ENCODE results near the gene CLDN17.

Gene CLDN17, protein sequence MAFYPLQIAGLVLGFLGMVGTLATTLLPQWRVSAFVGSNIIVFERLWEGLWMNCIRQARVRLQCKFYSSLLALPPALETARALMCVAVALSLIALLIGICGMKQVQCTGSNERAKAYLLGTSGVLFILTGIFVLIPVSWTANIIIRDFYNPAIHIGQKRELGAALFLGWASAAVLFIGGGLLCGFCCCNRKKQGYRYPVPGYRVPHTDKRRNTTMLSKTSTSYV

DNA sequence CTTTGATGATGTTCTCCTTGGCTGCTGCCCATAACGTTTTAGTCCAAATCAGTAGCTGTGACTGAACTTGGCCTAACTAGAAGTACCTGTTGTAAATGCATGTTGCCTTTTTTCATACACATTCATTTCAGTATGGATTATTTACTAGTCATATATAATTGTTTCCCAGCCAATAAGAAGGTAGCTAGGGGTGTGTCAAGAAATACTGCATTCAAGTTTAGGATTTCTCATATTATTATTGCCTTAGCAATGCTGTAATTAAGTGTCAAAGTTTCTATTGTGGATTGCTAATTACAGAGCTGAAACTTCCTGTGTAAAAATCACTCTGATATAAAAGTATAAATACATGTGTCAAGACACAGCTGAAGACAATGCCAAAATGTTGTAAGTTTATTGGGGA is at the start of gene CLDN17:
CLDN17 (minus strand) TSS at position 101 of the 400 bp plus-strand sequence. CDS start 188 bp downstream, outside the sequence.
- no peak for DNase-seq

DNA sequence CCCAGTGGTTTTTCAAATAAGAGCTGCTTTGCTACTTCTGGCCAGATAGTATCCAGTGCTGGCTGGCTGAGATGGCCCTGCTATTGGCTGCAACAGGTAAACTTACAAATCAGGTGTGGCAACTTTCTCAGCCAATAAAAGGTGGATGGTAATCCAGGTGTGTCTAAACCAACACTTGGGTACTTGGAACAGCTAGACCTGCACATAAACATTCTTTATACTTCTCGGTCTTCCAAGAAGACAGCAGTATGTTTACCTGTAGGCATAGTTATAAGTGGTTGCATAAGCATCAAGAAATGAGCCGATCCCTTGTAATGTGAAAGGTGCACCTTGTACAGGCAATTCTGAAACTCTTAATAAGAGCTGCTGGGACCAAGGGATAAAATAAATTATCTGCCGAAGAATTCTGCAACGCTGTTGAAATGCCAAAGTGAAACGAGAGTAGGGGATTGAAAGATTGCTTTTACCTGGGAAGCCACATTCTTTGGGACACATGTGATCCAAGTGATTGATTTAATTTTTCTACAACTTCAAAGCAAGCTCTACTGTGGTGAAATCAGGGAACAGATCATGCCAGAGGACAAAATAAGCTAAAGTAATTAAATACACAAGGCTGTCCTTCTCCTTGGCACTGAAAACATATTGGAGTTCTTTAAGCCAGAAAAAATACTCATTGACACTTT is 49.6 kb upstream of the CLDN17 start, which contains the start of gene CLDN8:
CLDN8 (minus strand) TSS at position 57 of the 683 bp plus-strand sequence. CDS start 172 bp downstream, outside the sequence.
- DNase-seq = no peak

DNA sequence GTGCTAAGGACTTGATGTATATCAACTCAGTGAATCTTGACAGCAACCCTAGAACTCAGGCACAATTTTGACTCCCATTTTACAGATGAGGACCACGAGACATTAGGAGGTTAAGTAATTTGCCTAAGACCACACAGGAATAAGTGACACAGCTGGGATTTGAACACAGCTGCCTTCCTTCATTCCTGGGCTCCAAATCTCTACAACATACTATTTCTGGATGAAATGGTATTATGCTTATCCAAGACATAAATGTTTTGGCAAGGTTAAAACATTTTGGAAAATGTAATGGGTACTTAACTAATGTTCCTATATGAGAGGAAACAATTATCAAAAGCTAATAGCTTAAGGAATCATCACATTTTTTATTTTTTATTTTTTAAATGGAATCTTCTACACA is 44.5 kb upstream of the CLDN17 start:
- no peak for DNase-seq

DNA sequence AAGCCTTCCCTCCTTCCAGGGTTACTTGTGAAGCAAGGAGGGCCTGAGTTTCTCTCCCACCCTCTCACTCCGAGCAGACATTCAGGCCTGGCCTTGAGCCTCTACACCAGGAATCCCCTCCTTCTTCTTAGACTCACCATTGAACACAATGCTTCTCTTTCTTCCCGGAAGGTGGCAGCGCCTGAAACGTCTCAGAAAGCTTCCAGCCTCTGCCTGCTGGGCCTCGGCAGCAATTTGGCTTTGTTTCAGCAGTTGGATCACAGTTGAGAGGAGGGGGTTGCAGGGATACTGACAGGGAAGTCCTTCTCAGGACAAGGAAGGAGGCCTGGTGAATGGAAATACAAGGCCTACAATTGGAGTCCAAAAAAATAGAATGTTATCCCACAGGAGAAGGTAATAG is 43.0 kb upstream of the CLDN17 start:
- DNase-seq = no peak

DNA sequence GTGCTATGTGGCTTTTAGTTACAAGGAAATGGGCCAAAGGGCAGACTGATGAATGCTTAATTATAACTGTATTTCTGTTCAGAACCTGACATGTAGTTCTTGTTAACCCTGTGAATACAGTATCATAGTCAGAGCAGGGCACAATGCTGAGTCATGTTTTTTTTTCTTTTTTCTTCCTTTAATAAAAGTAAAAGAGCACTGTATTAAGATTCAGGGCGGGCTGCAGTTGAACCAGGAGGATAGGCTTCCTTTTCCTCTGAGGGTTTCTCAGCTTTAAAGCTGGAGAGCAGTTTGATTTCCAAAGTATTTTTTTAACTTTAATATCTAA is 40.6 kb upstream of the CLDN17 start:
- DNase-seq = no peak

DNA sequence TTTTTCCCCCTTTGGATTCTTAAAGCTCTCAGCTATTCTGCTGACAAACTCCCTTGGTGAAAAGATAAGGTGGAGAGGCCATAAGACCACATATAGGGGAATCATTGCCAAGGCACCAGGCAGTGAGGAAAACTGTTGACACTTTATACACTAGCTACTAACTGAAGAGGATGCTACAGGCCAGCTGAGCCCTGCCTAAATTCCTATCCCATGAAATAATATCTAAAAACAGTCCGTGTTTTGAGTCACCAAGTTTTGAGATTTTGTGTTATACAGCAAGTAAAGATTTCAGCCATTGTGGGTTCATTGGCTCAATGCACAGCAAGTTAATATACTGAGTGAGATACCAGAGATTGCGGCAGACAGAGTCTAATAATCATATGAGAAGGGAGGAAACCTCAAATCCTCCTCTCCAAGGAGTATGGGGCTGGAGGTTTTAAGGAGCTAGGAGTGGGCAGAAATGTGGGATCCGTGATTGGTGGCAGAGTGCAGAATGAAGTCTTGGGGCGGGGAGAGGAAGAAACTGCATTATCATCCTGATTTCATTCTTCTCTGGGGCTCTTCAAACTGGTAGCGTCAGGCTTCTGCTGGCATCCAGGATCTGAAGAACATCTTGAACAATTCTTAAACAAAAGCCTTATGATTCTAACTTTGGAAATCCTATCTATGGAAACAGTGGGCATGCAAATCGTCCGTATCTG is 40.1 kb upstream of the CLDN17 start:
- DNase-seq = no peak

DNA sequence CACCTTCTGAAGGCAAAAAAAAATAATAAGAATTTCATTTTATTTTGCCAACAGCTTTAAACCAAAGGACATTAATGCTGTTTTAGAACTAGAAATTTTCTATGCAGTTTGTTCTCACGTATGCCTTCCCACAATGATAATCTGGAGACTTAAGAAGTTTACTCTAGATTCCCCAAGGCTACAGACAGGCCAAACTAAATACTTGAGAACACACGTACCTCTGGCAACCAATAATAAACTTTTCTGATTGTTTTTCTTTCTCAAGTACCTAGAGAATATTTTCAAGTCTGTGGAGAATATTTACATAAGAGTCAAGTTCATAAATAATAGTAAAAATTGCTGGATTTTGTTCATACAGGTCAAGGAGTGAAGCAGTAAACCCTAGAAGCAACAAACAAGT is 33.4 kb upstream of the CLDN17 start:
- DNase-seq = no peak

DNA sequence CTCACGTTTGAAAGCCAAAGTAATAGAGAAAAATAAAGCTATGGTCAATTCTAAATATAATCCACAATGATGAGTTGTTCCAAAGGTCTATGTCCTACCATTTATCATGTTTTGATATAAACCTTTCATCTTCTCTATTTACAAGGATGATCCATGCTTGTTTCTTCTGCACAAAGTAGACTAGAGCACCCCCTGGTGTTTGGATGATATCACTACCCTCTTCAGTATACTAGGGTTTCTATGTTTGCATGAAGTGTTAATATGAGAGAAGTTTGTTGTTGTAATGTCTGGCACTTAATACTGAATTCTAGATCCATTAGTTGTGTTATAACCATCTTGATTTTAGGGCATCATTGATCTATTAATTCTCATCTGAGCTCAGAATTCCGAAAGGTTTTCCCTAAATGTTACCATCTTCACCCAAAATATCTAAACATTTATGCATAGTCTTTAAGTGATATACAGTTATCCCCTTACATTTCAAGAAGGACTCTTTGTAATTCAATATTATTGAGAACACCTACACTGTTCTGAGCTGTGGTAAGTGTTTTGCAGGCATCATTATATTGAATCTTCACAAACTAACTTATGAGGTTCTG is 28.2 kb upstream of the CLDN17 start:
- peak; percentile 4 to 9 for DNase-seq

DNA sequence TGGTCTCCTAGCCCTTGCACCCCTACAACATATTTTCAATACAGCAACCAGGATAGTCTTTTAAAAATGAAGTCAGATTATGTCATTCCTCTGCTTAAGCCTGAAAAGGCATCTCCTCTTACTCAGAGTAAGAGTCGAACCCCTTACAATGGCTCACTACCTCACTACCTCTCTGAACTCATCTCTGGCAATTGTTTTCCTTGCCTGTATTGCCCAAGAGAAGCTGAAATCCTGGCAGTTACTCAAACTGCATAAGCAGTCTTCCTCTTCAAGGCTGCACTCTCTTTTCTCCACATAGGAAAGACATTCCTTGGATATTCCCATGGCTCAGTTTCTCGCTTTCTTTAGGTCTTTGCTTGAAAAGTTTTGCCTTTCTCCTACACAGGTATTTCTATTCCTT is 26.6 kb upstream of the CLDN17 start:
- DNase-seq = no peak

DNA sequence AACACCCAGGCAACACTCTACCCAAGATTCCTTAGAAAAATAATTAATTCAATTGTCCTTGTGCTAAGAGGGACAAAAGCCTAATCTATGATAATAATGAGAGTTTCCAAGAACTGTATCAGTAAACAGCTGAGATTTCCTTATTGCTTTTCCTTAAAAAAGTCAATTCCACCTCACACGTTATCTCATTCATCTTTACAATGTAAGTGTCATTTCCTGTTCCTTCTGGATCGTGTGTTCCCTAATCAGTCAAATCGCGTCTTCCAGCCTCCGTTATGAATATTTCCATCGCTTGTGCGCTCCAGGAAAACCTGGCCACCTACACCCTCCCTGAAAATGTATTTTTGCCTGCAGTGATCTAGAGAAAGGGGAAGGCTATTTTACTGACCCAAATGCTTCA is 23.9 kb upstream of the CLDN17 start:
- DNase-seq = no peak

DNA sequence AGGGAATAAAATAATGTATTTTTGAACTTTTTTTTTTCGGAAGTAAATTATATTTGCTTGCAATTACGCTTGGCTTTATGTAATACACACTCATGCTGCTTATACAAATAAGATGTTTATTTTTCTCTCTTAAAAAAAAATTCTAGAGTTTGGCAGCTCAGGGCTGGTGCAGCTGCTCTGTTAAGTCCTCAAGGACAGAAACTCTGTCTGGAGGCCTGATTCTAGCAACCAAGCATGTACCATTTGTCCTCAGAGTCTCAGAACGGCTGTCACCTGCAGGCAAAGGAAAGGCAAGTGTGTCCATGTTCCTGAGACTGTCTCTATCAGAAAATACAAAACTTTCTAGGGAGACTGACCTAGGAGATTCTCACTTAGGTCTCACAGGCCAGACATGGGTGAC is 23.2 kb upstream of the CLDN17 start:
- peak; percentile 3 to 36 for DNase-seq

DNA sequence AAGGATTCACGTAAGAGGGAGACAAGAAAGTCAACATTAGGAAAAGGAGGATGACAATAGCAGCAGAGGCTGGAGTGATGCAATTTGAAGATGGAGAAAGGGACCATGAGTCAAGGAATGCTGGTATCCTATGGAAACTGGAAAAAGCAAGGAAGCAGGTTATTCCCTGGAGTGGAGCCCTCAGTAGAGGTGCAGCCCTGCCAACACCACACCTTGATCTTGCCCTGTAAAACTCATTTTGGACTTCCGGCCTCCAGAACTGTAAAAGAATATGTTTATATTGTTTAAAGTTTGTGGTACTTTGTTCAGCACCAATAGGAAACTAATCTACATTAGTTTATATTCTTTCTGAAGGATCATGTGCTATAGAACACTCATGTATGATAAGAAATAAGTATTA is 19.6 kb upstream of the CLDN17 start:
- DNase-seq = no peak

DNA sequence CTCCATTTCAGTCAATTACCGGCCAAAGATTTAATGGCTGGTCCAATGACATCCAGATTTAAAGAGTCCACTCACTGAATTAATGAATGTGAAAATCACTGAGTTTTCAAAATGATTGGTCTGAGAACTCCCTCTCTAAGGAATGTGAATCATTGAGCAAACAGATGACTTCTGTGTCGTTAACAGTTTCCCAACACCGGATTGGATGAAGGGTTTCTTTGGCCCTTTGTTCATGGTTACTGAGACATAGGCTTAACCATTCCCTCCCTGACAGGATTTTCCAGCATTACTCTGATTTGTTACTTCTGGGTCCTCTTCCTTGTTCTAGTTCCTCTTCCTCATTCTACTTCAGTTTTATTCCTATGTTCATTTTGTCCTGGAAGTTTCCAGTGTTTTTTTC is 1.5 kb upstream of the CLDN17 start:
- DNase-seq = no peak

DNA sequence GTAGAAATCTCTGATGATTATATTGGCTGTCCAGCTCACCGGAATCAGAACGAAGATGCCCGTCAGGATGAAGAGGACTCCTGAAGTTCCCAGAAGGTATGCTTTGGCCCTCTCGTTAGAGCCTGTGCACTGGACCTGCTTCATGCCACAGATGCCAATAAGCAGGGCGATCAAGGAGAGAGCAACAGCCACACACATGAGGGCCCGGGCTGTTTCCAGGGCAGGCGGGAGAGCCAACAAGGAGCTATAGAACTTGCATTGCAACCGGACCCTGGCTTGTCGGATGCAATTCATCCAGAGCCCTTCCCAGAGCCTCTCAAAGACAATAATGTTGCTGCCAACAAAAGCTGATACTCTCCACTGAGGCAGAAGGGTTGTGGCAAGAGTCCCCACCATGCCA is 434 bp downstream of the CLDN17 start:
- DNase-seq = no peak

DNA sequence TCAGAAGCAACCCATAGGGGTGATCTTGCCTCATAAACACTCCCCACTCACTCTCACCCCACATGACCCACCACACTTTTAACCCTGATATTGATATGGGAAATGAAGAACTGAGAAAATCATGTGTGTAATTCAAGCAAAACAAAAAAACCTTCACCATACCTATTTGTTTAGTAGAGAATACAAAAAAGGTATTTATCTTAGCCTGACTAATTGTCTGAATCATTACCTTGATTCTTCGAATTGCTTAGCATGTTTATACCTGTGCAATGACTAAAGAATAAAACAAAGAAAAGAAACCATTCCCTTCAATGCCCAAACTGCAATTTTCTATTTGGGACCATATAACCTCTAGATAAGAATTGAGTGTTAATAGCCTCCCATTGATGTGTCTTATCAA is 1.8 kb downstream of the CLDN17 start:
- DNase-seq = peak; percentile 9 to 33

DNA sequence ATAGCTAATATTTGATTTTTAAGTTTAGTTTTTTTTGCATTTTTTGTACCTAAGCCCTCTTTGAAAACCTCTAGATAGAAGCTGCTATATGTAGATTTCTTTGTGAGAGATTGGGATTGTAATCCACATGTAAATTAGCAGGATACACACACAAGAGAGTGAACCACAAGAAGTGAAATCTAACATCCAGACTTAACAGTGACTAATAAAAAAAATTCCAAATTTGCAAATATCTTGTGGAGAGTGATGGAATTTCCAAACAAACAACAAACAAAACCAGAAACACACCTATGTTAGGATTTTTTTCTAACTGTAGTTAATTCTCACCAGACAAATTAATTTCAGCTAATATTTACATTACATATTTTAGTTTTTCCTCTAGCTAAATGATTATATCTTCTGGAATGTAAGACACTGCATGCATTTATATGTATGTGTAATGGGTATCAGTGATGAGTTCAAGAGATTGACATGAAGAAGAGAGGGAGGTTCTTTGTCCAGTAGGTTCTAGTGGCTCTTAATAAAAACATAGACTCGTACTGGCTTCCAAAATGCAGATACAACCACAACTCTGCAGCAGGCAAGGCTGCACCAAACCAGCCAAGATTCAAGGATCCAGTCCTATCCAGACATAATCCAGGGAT is 12.8 kb downstream of the CLDN17 start:
- no peak for DNase-seq

DNA sequence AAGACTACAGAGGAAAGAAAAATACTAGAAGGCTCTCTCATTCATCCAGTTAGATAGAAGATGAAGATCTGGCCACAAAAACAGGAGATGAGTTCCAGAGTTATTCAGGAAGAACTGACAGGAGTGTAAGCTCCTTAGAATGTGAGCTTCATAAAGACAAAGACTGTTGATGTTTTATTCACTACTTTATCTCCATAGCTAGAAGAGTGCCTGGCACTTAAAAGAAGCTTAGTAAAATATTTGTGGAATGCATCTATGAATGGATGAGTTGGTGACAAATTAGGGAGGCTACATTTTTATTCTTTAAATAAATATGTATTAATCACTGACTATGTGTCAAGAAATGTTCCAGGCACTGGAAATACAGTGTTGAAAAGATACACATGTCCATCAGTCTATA is 13.8 kb downstream of the CLDN17 start:
- no peak for DNase-seq

DNA sequence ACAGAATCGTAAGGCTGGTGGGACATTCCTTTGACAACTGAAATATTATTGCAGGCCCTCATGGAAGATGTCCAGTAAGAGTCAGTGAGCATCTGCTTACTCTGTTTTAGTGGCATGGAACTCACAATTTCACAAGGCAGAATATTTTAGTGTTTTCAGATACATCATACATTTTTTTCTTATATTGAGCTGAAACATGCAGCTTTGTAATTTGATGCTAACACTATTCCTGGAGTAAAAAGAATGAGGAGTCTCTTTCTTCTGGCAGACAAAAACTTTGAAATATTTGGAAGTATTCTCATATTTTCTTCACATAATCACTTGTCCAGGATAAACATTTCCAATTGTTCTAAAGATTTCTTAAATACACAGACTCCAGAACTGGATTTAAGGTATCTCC is 17.7 kb downstream of the CLDN17 start:
- DNase-seq = no peak

DNA sequence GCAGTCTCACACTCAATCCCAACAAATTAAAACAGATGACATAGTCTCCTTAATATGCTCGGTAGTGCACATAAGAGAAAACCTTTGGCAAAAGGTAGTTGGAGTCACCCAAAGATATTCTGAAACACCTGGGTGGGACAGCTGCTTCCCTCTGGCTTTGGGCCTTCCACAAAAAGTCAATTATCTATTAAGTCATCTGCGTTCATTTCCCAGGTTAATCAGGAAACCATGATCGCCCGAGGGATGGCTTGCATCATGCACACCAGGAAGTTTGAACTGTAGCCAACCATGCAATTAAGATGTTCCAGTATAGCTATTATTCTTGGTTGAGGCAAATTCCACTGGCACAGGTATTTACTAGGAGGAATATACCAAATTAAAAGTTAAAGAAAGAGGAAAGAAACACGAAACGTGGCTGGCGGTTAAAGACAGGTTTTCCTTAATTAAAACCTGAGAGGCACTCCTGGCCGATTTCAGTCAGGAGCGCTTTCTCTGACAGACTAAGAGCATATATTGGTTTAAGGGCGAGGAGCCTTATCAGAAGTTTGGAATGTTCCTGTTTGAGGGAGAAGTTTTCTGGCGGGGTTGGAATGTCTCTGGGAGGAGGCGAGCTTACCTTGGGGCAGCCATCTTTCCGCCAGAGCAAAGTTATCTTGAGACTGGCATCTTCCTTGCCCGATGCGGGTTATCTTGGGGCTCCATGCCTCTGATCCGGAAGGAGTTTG is 19.9 kb downstream of the CLDN17 start:
- no peak for DNase-seq

DNA sequence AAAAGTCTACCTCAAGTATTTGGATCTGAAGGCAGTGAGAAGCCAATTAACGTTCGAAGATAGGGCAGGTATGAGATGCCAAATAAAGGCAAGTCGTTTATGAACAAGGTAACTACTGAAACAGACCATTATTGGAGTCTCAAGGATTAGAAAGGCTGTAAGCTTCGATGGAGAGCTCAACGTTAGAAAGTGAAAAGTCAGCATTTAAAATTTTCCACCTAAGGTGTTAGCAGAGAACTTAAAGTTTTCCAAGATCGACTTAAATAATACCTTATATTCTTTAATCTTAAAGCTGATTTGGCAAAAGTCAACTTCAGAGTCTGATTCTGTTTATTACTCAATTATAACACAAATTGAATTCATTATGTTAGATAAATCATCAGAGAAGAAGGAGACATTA is 28.1 kb downstream of the CLDN17 start:
- DNase-seq = no peak

DNA sequence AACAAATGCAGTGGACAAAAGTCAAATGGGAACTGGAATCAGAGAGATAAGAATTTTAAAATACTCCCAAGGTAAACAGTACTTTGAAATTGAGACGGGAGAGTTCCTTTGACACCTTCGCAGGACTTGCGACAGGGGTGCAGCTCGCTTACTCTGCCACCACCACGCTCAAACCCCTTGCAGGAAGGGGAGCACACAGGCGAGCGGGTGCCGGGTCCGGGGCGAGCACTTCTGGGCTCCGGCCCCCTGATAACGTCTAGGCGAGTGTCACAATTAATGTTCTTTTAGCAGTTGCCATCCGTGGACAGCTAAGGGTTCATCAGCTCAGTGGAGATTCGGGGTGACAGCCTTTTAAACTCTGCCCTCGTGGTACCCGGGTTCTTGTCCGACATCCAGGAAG is 37.4 kb downstream of the CLDN17 start:
- DNase-seq = no peak

DNA sequence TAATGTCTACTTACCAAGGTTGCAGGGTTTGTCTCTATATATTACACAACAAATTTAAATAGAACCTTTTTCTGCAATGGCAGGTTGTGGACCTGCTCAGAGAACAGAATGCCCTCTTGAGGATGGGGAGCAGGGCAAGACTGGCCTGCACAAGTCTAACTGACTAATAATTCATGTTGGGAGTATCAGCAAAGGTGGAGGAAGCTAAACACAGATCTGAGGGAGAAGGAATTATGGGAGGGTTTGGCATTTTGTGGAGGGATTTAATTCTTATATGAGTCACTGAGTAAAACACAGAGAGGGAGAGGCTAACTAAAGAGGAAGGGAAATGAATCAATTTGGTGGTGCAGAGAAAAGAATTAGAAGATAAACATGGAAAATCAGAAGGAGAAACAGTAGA is 40.0 kb downstream of the CLDN17 start:
- no peak for DNase-seq

DNA sequence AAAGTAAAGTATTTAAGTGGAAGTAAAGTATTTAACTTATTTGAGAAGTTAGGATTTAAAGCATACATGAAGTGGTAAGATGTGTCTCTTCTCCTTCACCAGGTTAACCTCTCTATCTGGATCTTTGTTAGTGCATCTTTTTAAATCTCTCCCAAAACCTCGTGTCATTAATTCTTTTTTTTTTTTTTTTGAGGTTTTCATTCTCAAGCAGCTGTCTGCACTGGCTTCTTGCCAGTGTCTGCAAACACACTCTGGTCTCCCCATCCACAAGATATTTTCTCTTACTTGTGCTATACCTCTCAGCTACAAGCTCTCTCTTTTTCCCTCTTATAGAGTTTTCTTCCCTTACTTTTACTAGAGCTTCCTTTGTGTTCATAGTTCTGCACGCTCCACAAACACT is 49.0 kb downstream of the CLDN17 start:
- no peak for DNase-seq
